Left forelimb (tissue), 1 donor: ENCODE results near the gene MRPL14.

Experiments used
- DNase-seq: peaks from one replicate; pipeline ENCODE4 v3.0.0-alpha.2; 2018; ENCODE audit warnings: low spot score

MRPL14 gene

GRCh38 chr6:44127186-44128019 lies at the start of gene MRPL14, which contains the start of gene TMEM63B:
Gene MRPL14 (minus strand): TSS chr6:44127452. CDS start chr6:44116611, 10,841 bp downstream.
Gene TMEM63B (plus strand): TSS chr6:44127554. CDS start chr6:44134585, 7,031 bp downstream.
- peak; percentile 94 for DNase-seq

DNA sequence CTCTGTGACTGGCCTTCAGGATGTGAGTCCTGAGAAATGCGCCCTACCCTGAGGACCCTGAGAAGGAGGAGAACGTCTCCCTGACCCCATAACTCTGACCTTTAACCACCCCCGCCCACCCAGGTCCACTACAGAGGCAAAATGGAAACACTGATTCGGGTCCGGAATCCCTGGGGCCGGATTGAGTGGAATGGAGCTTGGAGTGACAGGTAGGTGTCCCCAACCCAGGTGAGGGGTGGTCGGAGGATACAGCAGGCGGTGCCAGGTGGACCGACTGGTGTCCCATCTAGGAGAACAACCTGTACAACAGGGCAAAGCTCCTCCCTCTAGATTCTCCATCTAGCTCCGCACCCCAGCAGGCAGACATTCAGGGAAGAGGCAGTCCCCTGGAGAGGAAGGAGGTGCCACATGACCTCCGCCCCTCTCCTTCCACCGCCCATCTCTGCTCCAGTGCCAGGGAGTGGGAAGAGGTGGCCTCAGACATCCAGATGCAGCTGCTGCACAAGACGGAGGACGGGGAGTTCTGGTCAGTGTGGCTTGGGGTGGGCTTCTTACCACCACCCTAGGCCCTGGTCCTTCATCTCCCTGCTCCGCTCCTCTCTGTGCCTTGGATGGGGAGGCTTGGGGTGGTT lies 49.0 kb upstream of the MRPL14 start:
- peak; percentile 57 for DNase-seq

DNA sequence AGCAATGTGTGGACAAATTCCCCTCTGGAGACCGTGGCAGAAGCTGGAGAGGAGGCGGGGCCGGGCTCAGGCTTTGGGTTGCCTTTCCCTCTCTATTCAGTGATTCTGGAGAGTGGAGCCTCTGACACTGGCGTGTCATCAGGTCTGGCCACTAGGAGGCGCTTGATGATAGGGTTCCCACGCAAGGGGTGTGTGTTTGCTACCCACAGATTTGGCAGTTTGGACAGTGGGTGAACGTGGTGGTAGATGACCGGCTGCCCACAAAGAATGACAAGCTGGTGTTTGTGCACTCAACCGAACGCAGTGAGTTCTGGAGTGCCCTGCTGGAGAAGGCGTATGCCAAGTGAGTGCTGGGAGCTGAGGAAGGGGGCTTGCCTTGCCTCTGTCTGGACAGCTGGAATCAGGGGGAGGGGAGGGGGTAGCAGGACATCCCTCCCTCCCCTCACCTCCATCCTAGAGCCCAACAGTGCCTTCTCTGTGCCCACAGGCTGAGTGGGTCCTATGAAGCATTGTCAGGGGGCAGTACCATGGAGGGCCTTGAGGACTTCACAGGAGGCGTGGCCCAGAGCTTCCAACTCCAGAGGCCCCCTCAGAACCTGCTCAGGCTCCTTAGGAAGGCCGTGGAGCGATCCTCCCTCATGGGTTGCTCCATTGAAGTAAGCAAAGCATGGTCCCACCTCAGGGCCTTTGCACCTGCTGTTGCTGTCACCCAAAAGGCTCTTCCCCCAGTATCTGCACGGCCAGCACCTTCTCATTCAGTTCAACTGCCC lies 45.7 kb upstream of the MRPL14 start:
- DNase-seq, result peak; percentile 83

- no peak for DNase-seq
These were observed 44.8 kb upstream of the MRPL14 start for GRCh38 chr6:44171899-44172546.

DNA sequence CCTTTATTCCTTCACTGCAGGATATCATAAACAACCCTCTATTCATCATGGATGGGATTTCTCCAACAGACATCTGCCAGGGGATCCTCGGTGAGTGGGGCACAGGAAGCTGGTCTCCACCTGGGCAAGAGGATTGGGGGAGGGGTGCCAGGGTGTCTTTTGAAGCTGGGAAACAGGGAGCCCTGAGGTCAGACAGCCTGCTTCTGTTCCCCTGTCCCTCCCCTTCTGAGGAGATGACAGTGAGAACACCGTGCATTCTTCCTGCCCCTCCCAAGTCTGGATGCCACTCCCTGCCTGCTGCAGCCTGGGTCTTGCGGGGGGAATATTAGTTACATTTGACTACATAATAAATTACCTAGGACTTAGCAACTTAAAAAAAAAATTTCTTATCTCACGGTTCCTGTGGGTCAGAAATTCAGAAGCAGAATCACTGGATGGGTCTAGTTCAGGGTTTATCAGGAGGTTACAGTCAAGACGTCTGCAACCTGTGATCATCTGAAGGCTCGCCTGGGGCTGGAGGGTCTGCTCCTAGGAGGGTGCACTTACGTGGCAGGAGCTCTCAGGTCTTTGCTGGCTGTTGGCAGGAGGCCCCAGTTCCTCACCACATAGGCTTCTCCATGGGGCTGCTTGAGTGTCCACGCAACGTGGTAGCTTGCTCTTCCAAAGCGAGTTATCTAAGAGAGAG lies 42.8 kb upstream of the MRPL14 start:
- DNase-seq, result no peak

DNA sequence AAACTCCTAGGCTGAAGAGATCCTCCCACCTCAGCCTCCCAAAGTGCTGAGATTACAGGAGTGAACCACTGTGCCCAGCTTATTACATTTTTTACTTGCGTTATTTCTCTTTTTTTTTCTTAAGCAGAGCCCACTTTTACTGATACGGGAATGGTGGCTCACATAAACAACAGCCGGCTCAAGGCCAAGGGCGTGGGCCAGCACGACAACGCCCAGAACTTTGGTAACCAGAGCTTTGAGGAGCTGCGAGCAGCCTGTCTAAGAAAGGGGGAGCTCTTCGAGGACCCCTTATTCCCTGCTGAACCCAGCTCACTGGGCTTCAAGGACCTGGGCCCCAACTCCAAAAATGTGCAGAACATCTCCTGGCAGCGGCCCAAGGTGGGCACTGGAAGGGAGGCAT lies 41.9 kb upstream of the MRPL14 start:
- no peak for DNase-seq

DNA sequence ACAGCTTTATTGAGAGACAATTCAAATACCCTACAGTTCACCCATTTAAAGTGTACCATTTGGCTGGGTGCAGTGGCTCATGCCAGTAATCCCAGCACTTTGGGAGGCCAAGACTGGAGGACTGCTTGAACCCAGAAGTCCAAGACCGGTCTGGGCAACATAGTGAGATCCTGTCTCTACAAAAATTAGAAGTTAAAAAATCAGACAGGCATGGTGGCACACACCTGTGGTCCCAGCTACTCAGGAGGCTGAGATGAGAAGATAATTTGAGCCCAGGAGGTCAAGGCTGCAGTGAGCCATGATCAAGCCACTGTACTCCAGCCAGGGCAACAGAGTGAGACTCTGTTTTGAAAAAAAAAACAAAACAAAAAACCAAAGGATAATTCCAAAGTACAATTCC lies 40.3 kb upstream of the MRPL14 start:
- DNase-seq, result no peak

- DNase-seq, result no peak
These were observed 39.4 kb upstream of the MRPL14 start for GRCh38 chr6:44166591-44167184.

GRCh38 chr6:44166116-44166515 lies 38.9 kb upstream of the MRPL14 start:
- DNase-seq, result no peak

DNA sequence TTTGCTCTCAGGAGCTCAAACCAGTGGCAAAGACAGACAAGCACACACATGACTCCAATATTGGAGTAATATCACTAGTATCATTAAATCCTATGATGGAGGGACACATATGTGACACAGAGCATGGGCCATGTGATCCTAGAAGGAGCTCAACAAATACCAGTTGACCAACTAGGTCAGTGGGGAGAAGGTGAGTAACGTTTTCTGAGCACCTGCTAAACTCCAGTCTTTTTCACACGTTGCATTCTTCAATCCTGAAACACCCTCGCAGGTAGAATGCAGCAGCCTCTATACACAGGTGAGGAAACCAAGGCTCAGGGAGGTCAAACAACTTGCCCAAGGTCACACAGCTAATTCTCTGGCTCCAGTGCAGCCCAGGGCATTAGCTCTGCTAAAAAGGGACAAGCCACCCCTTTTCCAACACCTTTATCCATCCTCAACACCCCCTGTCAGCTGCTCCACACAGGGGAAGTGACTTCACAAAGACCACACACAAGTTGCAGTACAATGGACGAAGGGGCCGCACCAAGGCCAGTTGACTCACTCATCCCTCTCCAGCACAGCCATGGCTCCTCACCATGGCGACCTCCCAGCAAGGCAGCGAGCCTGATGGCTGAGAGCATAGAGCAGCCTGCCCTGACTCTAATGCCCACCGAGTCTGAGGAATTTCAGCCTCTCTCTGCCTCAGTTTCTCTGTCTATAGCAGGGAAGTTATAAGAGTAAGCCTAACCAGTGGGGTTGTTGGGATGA lies 35.8 kb upstream of the MRPL14 start:
- no peak for DNase-seq

DNA sequence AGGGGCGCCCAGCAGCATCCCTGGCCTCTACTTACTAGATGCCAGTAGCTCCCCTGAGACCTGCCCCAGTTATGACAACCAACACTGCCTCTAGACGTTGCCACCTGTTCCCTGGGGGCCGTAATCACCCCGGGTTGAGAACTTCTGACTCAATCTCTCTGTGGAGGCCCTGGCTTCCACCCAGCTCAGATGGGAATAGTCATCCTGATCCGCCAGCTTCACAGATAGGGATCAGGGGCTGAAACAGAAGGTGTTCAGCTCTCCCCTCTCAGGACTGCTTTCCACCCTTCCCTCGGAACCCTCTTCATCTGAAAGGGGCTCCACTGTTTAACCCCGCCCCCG lies 34.7 kb upstream of the MRPL14 start:
- DNase-seq, result no peak

DNA sequence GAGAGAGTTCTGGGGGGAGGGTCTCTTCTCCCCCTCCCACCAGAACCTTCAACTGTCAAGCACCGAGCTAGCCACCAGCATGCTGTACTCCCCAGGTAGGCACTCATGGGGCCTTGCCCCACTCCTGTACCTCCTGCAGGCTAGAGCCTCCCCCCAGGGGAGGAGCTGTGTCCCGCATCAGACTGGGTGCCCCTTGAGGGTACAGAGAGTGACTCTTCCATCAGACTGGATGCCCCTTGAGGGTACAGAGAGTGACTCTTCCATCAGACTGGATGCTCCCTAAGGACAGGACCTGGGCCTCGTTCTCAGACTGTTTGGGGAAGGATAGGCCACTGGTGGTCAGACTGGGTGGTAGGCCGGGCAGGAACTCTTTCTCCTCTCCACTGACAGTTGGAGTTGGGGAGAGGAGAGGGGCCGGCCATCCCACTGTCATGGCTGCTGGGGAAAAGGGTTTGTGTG lies 31.5 kb upstream of the MRPL14 start, which contains the start of gene CAPN11:
CAPN11 (plus strand) TSS at position 51 of the 459 bp plus-strand sequence; CDS start at position 80, 29 bp downstream.
- DNase-seq, result no peak

DNA sequence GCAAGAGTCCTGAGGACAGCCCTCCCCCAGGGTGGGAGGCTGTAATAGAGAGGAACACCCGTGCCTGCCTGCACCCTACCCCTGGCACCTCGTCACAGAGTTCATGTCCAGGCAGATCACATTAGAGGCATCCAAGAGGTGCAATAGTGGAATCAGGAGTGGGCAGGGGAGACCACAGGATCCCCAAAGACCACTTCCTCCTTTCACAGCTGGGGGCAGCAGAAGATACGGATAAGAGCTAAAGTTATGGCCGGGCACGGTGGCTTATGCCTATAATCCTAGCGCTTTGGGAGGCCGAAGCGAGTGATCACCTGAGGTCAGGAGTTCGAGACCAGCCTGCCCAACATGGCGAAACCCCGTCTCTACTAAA lies 29.9 kb upstream of the MRPL14 start:
- no peak for DNase-seq

- no peak for DNase-seq
These were observed 29.4 kb upstream of the MRPL14 start for GRCh38 chr6:44156494-44157151.

DNA sequence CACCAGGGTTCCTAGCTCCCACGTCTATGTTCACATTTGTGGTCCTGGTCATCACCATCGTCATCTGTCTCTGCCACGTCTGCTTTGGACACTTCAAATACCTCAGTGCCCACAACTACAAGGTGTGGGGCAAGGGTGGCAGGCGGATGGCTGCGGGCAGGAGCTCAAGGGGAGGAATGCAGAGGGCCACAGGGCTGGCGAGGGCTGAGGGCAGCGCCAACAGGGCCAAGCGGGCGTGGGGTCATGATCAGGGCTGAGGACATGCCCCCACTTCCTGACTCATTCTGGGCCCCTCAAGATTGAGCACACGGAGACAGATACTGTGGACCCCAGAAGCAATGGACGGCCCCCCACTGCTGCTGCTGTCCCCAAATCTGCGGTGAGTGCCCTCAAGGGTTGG lies 26.8 kb upstream of the MRPL14 start:
- DNase-seq, result no peak

DNA sequence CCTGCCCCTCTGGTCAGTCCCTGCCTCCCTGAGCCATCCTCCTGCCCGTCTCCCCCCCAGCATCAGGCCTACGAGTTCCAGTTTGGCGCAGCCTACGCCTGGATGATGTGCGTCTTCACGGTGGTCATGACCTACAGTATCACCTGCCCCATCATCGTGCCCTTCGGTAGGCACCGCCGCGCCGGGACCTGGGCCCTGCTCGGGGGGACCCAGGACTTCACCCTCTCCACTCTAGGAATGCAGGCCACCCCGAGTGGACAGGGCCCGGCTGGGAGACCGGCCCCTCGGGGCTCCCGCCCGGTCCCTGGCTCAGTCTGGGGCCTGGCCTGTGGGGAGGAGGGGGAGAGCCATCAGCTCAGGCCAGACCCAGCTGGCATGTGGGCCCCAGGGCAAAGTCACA lies 25.3 kb upstream of the MRPL14 start:
- no peak for DNase-seq

GRCh38 chr6:44152109-44152461 lies 24.8 kb upstream of the MRPL14 start:
- DNase-seq, result no peak

- DNase-seq, result peak; percentile 80
These were observed 24.3 kb upstream of the MRPL14 start for GRCh38 chr6:44151348-44152108.

GRCh38 chr6:44150317-44150917 lies 23.2 kb upstream of the MRPL14 start:
- DNase-seq, result no peak
